LoVo (cell line): ENCODE data around the gene ASIC1.
A peak's percentile ranks its signal among the peaks of the same experiment; 100 is the strongest.
"Not testable (repeated sequence)": the region's sequence is repeated elsewhere in the genome, so short reads cannot be mapped to it uniquely, and the experiment has no call there.

Experiments
- DNase-seq: peaks from one replicate; pipeline ENCODE4 v3.0.0-alpha.2; 2016; ENCODE audit warnings: low spot score

ASIC1 gene

GRCh38 chr12:50057000-50057841 is at the start of gene ASIC1:
ASIC1 (plus strand) TSS chr12:50057596; CDS start chr12:50058767, 1,171 bp downstream.
- DNase-seq: peak; percentile 78

- no peak for DNase-seq
Measured at GRCh38 chr12:50013361-50014147, 43.8 kb upstream of the ASIC1 start.

- no peak for DNase-seq
Measured at GRCh38 chr12:50014342-50014741, 43.1 kb upstream of the ASIC1 start.

GRCh38 chr12:50016501-50017475 is 40.6 kb upstream of the ASIC1 start:
- DNase-seq: no peak

- DNase-seq: no peak
Measured at GRCh38 chr12:50017641-50018040, 39.8 kb upstream of the ASIC1 start.

- no peak for DNase-seq
Measured at GRCh38 chr12:50018154-50018553, 39.2 kb upstream of the ASIC1 start.

- no peak for DNase-seq
Measured at GRCh38 chr12:50018968-50019367, 38.4 kb upstream of the ASIC1 start.

GRCh38 chr12:50019524-50019923 is 37.9 kb upstream of the ASIC1 start:
- DNase-seq: no peak

GRCh38 chr12:50021031-50021430 is 36.4 kb upstream of the ASIC1 start:
- DNase-seq: no peak

GRCh38 chr12:50022903-50023302 is 34.5 kb upstream of the ASIC1 start:
- no peak for DNase-seq

GRCh38 chr12:50024227-50024626 is 33.2 kb upstream of the ASIC1 start:
- DNase-seq: no peak

- peak; percentile 15 for DNase-seq
Measured at GRCh38 chr12:50024805-50025186, 32.6 kb upstream of the ASIC1 start.

GRCh38 chr12:50025187-50026059 is 32.0 kb upstream of the ASIC1 start, which contains the start of gene RACGAP1:
RACGAP1 (minus strand) TSS chr12:50025494; CDS start chr12:50016715, 8,779 bp downstream.
- DNase-seq: peak; percentile 100

GRCh38 chr12:50026691-50027090 is 30.7 kb upstream of the ASIC1 start:
- no peak for DNase-seq

GRCh38 chr12:50030449-50030848 is 26.9 kb upstream of the ASIC1 start:
- not testable (repeated sequence) for DNase-seq

GRCh38 chr12:50032515-50032853 is 24.9 kb upstream of the ASIC1 start:
- DNase-seq: no peak

GRCh38 chr12:50032854-50033581 is 24.4 kb upstream of the ASIC1 start:
- DNase-seq: no peak

GRCh38 chr12:50038336-50038735 is 19.1 kb upstream of the ASIC1 start:
- DNase-seq: no peak

- DNase-seq: peak; percentile 76
Measured at GRCh38 chr12:50039151-50039835, 18.1 kb upstream of the ASIC1 start.

- no peak for DNase-seq
Measured at GRCh38 chr12:50040657-50041056, 16.7 kb upstream of the ASIC1 start.
